OCI-LY7 (cell line): Measurements from ENCODE around the gene ATAD5. TPM values are rescaled to one million over a fixed set of nuclear protein-coding genes. Genes with fewer than 3 reads are reported as not detected.

Source experiments
- BruUV-seq: library from RNA; stranded (reverse); fragments of 400-500 nt; replicated peaks from 2 replicates; lab custom pipeline; 2021; lab: Mats Ljungman, UMichigan
- CTCF ChIA-PET: fragments of 300-600 bp; sonication (Branson Sonifier 250); formaldehyde crosslinking; loops from one replicate; lab custom pipeline; 2022; ENCODE audit warnings: antibody characterized with exemption; ENCODE audit not compliant: unreplicated experiment; lab: Charles Lee
- POLR2A ChIA-PET: fragments of 300-600 bp; sonication (Branson Sonifier 250); formaldehyde crosslinking; loops from one replicate; lab custom pipeline; 2022; ENCODE audit warnings: antibody characterized with exemption; lab: Charles Lee
- DNase-seq: peaks from one replicate; pipeline ENCODE4 v3.0.0-alpha.2; 2015; ENCODE audit warnings: low spot score
- H2AFZ ChIP-seq: fragments of 200-600 bp; sonication (generic), shearing (Covaris generic); 2 replicates; pipeline ENCODE4 v1.6.1; 2014; ENCODE audit warnings: mild to moderate bottlenecking, antibody characterized with exemption, low read length, moderate library complexity
- H3K27ac ChIP-seq: fragments of 200-600 bp; sonication (generic); 2 replicates; pipeline ENCODE4 v1.5.1; 2014; ENCODE audit warnings: mixed run types, low read depth, mild to moderate bottlenecking, moderate library complexity, low read length, inconsistent platforms; ENCODE audit not compliant: poor library complexity, severe bottlenecking
- H3K36me3 ChIP-seq: fragments of 200-600 bp; sonication (generic); 2 replicates; pipeline ENCODE4 v1.6.1; 2014; ENCODE audit warnings: mild to moderate bottlenecking, antibody characterized with exemption, low read length, moderate library complexity, mixed read lengths; ENCODE audit not compliant: insufficient read depth
- H3K4me1 ChIP-seq: fragments of 200-600 bp; sonication (generic); 2 replicates; pipeline ENCODE4 v1.5.1; 2014; ENCODE audit warnings: mild to moderate bottlenecking, low read length; ENCODE audit not compliant: insufficient read depth, poor library complexity, severe bottlenecking
- H3K4me2 ChIP-seq: fragments of 200-600 bp; sonication (generic); 2 replicates; pipeline ENCODE4 v1.6.1; 2014; ENCODE audit warnings: mild to moderate bottlenecking, low read length
- H3K4me3 ChIP-seq: fragments of 200-600 bp; sonication (generic); 2 replicates; pipeline ENCODE4 v1.5.1; 2014; ENCODE audit warnings: mild to moderate bottlenecking, low read depth, low read length; ENCODE audit not compliant: poor library complexity, severe bottlenecking
- H3K79me2 ChIP-seq: fragments of 200-600 bp; sonication (generic); 2 replicates; pipeline ENCODE4 v1.6.1; 2016; ENCODE audit warnings: low read depth, mild to moderate bottlenecking, low read length, moderate library complexity, mixed read lengths; ENCODE audit not compliant: insufficient read depth
- H3K9me2 ChIP-seq: fragments of 200-600 bp; sonication (generic); 2 replicates; pipeline ENCODE4 v1.6.1; 2016; ENCODE audit warnings: mild to moderate bottlenecking, low read length, mixed read lengths; ENCODE audit not compliant: insufficient read depth
- H3K9me3 ChIP-seq: fragments of 200-600 bp; sonication (generic); 2 replicates; pipeline ENCODE4 v1.6.1; 2014; ENCODE audit warnings: mild to moderate bottlenecking, mixed run types, low read length, mixed read lengths
- H4K20me1 ChIP-seq: fragments of 200-600 bp; sonication (generic); 2 replicates; pipeline ENCODE4 v1.6.1; 2014; ENCODE audit warnings: mild to moderate bottlenecking, antibody characterized with exemption, low read length, moderate library complexity, mixed read lengths; ENCODE audit not compliant: insufficient read depth
- EZH2phosphoT487 ChIP-seq: fragments of 200-600 bp; sonication (generic); IDR thresholded peaks from 2 replicates; pipeline ENCODE4 v1.6.1; 2018; ENCODE audit warnings: low read depth, borderline replicate concordance, mild to moderate bottlenecking, mixed run types, antibody characterized with exemption, low read length, moderate library complexity, mixed read lengths
- intact Hi-C: fragments of 100-400 bp; cut with micrococcal nuclease; formaldehyde crosslinking; loops from one replicate; pipeline ENCODE4 v1.10.0; 2022; ENCODE audit not compliant: unreplicated experiment
- total RNA-seq, 2 experiments: library from RNA; depleted of rRNA in 1 of 2; stranded (reverse); fragments of >200 nt in 1 of 2; shearing (Covaris generic) in 1 of 2; gene quantifications; 2 replicates each; pipeline ENCODE4 v1.2.3, GENCODE V29; 2014 to 2022
- TF ChIP-seq, protein P1 (sequence below): fragments of 200-600 bp; sonication (generic); conservative IDR thresholded peaks from 2 replicates; pipeline ENCODE4 v1.5.1; 2014; ENCODE audit warnings: mild to moderate bottlenecking, antibody characterized with exemption, low read length, moderate library complexity, mixed read lengths

The ATAD5 gene
- total RNA-seq, 2 experiments from 2014 or later = 21.4 to 35.9 TPM

GRCh38 chr17:30832438-30833124 is 815 bp downstream of the ATAD5 start:
- Histone ChIP-seq H3K27ac (peak overlapping the region; percentile 60), H3K36me3 (peaks cover 38% of the 10 kb centered on the region), H3K9me2 (no peaks in the 10 kb centered on the region), H3K4me1 (peaks cover 21% of the 10 kb centered on the region), H3K9me3 (peaks cover 5% of the 10 kb centered on the region; the same call in 1 of the 2 replicates), H3K79me2 (peaks cover 60% of the 10 kb centered on the region), H3K4me2 (peak overlapping the region; percentile 88), H2AFZ (peak overlapping the region; percentile 99; the same call in 1 of the 2 replicates), H3K4me3 (peak overlapping the region; percentile 81), H4K20me1 (peaks cover 11% of the 10 kb centered on the region)
- BruUV-seq = TSS peak; percentile 56
- ChIA-PET CTCF (no interaction called here), POLR2A (no interaction called here)
- TF ChIP-seq EZH2phosphoT487 = no peak
- TF ChIP-seq, protein P1, sequence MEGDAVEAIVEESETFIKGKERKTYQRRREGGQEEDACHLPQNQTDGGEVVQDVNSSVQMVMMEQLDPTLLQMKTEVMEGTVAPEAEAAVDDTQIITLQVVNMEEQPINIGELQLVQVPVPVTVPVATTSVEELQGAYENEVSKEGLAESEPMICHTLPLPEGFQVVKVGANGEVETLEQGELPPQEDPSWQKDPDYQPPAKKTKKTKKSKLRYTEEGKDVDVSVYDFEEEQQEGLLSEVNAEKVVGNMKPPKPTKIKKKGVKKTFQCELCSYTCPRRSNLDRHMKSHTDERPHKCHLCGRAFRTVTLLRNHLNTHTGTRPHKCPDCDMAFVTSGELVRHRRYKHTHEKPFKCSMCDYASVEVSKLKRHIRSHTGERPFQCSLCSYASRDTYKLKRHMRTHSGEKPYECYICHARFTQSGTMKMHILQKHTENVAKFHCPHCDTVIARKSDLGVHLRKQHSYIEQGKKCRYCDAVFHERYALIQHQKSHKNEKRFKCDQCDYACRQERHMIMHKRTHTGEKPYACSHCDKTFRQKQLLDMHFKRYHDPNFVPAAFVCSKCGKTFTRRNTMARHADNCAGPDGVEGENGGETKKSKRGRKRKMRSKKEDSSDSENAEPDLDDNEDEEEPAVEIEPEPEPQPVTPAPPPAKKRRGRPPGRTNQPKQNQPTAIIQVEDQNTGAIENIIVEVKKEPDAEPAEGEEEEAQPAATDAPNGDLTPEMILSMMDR = no peak
- DNase-seq = no peak
- intact Hi-C loops = loop anchor here (5.0 kb wide), 1 partner anchor 455 kb away; the partner anchor contains the start of gene CPD

- H3K9me3 ChIP-seq = peaks cover 5% of the 10 kb centered on the region; the same call in 1 of the 2 replicates
- intact Hi-C loops = no loop called here
- ChIA-PET CTCF (no interaction called here), POLR2A (interaction anchor here (0.6 to 1.1 kb wide), 3 partner anchors 62 to 1276 kb away, joined by 3 read pairs; no protein-coding TSS in a partner anchor)
- no peak for TF ChIP-seq EZH2phosphoT487
- TF ChIP-seq, protein P1 = no peak
- no peak overlapping the region for H3K4me2 ChIP-seq
- peaks cover 1% of the 10 kb centered on the region for H4K20me1 ChIP-seq
- no peak overlapping the region for H3K27ac ChIP-seq
- peaks cover 42% of the 10 kb centered on the region for H3K79me2 ChIP-seq
- DNase-seq = no peak
- no peaks in the 10 kb centered on the region for H3K9me2 ChIP-seq
- BruUV-seq = no TSS peak
- H3K4me1 ChIP-seq = peaks cover 4% of the 10 kb centered on the region
- peaks cover 92% of the 10 kb centered on the region for H3K36me3 ChIP-seq
- H2AFZ ChIP-seq = no peak overlapping the region
- no peak overlapping the region for H3K4me3 ChIP-seq
Observed at GRCh38 chr17:30838202-30838807, 6.5 kb downstream of the ATAD5 start.
